Mesodermal cell (in vitro differentiated cells): Measurements from ENCODE around the gene CTSG. TPM values are rescaled to one million over a fixed set of nuclear protein-coding genes. Genes with fewer than 3 reads are reported as not detected.

Source experiments
- H3K27ac ChIP-seq: 2 replicates; pipeline ENCODE4 v1.7.0; 2013; ENCODE audit warnings: mild to moderate bottlenecking, low read depth, low read length, moderate library complexity; ENCODE audit not compliant: severe bottlenecking
- H3K36me3 ChIP-seq: 2 replicates; pipeline ENCODE4 v1.7.1; 2013; ENCODE audit warnings: mild to moderate bottlenecking, low read length, moderate library complexity; ENCODE audit not compliant: control insufficient read depth, insufficient read depth
- H3K4me1 ChIP-seq: one replicate; pipeline ENCODE4 v1.7.1; 2013; ENCODE audit warnings: mild to moderate bottlenecking, low read length; ENCODE audit not compliant: insufficient read depth, control insufficient read depth, poor library complexity, severe bottlenecking
- H3K4me3 ChIP-seq: 2 replicates; pipeline ENCODE4 v1.7.0; 2013; ENCODE audit warnings: low read length, control low read depth, mild to moderate bottlenecking; ENCODE audit not compliant: insufficient read depth, poor library complexity, severe bottlenecking; ENCODE audit errors: extremely low read depth
- H3K9me3 ChIP-seq: 2 replicates; pipeline ENCODE4 v1.7.1; 2013; ENCODE audit warnings: mild to moderate bottlenecking, low read length, moderate library complexity; ENCODE audit not compliant: control insufficient read depth
- WGBS, 2 experiments: methylation state at CpG; one replicate each; pipeline ENCODE4 v1.1.5; 2013; ENCODE audit warnings: missing lambda C conversion rate in 2 of 2; ENCODE audit not compliant: insufficient coverage in 2 of 2; 5-methylcytosine and 5-hydroxymethylcytosine counted together
- polyA plus RNA-seq, 2 experiments: library from polyadenylated mRNA; stranded (reverse); fragments of 50-300 nt; gene quantifications; one replicate each; pipeline ENCODE4 v1.2.3, GENCODE V29; 2013

Gene CTSG, protein sequence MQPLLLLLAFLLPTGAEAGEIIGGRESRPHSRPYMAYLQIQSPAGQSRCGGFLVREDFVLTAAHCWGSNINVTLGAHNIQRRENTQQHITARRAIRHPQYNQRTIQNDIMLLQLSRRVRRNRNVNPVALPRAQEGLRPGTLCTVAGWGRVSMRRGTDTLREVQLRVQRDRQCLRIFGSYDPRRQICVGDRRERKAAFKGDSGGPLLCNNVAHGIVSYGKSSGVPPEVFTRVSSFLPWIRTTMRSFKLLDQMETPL
- not detected for polyA plus RNA-seq (2013, experiment 1 of 2)
- polyA plus RNA-seq (2013, experiment 2 of 2) = not detected

- Histone ChIP-seq H3K4me1 (no peaks in the 10 kb centered on the region), H3K36me3 (no peaks in the 10 kb centered on the region), H3K4me3 (no peak within 1 kb of the TSS), H3K27ac (no peak within 1 kb of the TSS), H3K9me3 (no peaks in the 10 kb centered on the region)
- WGBS, 2 experiments = 88 to 90% methylated on average over 3 of the region's 3 CpGs
Measured at GRCh38 chr14:24576182-24576581, at the start of gene CTSG. Gene CTSG (minus strand): TSS chr14:24576250. CDS start chr14:24576223, 27 bp downstream.

DNA sequence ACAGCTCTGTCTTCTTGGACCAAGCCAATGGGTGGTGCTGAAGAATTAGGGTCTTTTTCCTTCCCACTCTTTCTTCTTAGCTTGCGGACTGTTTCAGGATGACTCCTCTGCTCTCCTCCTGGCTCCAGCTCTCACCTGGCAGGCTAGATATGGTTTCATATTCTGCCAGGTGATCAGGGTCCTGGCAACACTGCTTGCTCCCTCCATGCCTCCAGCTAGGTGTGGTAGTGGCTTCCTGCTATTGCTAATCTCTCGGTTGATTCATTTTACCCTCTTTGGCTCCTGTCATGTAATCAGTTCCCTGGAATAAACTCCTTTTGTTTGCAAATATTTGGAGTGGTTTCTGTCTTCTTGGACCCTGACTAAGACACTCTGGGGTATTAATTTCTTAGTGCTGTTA, 37.7 kb upstream of the CTSG start:
- Histone ChIP-seq H3K27ac (no peak overlapping the region), H3K4me3 (no peak overlapping the region), H3K36me3 (no peaks in the 10 kb centered on the region), H3K9me3 (no peaks in the 10 kb centered on the region), H3K4me1 (no peaks in the 10 kb centered on the region)
- 100% methylated on average over 1 of the region's 2 CpGs; no CpG with 5 or more reads in 1 of the 2 experiments for WGBS, 2 experiments

GRCh38 chr14:24613241-24613640, 37.2 kb upstream of the CTSG start:
- 33 to 60% methylated on average over 1 of the region's 1 CpG for WGBS, 2 experiments

DNA sequence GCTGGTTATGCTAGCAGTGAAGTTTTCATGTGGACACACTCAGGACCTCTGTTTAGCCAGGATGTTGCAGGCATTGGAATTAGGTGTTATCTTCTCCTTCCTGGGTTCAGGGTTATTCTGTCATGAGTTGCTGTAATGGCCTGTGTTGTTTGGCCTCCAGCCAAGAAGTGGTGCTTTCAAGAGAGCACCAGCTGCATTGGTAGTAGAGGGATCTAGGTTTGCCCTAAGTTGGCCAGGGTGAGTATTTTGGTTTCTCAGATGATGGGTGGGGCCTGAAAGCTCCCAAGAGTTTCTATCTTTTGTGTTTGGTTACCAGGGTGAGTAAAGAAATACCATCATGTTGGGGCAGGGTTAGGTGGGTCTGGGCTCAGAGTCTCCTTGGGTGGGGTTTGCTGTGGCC, 36.1 kb upstream of the CTSG start:
- Histone ChIP-seq H3K9me3 (no peaks in the 10 kb centered on the region), H3K4me1 (no peaks in the 10 kb centered on the region), H3K4me3 (no peak overlapping the region), H3K27ac (no peak overlapping the region), H3K36me3 (no peaks in the 10 kb centered on the region)

More at GRCh38 chr14:24613241-24613640, 37.2 kb upstream of the CTSG start:
- no peaks in the 10 kb centered on the region for H3K4me1 ChIP-seq
- no peaks in the 10 kb centered on the region for H3K9me3 ChIP-seq
- H3K27ac ChIP-seq = no peak overlapping the region
- H3K36me3 ChIP-seq = no peaks in the 10 kb centered on the region
- H3K4me3 ChIP-seq = no peak overlapping the region

GRCh38 chr14:24609655-24610344, 33.8 kb upstream of the CTSG start, which contains the start of gene GZMH:
Gene GZMH (minus strand): TSS chr14:24609685. CDS start chr14:24609613, 72 bp downstream.
- no peaks in the 10 kb centered on the region for H3K36me3 ChIP-seq
- no peak within 1 kb of the TSS for H3K4me3 ChIP-seq
- 100% methylated on average over 1 of the region's 2 CpGs; no CpG with 5 or more reads in 1 of the 2 experiments for WGBS, 2 experiments
- H3K4me1 ChIP-seq = no peaks in the 10 kb centered on the region
- no peak within 1 kb of the TSS for H3K27ac ChIP-seq
- no peaks in the 10 kb centered on the region for H3K9me3 ChIP-seq

- H3K4me3 ChIP-seq = no peak overlapping the region
- WGBS, 2 experiments = 81 to 82% methylated on average over 7 of the region's 8 CpGs
- no peak overlapping the region for H3K27ac ChIP-seq
- H3K4me1 ChIP-seq = no peaks in the 10 kb centered on the region
- no peaks in the 10 kb centered on the region for H3K9me3 ChIP-seq
- H3K36me3 ChIP-seq = no peaks in the 10 kb centered on the region
Measured at GRCh38 chr14:24607635-24608514, 31.8 kb upstream of the CTSG start.

DNA sequence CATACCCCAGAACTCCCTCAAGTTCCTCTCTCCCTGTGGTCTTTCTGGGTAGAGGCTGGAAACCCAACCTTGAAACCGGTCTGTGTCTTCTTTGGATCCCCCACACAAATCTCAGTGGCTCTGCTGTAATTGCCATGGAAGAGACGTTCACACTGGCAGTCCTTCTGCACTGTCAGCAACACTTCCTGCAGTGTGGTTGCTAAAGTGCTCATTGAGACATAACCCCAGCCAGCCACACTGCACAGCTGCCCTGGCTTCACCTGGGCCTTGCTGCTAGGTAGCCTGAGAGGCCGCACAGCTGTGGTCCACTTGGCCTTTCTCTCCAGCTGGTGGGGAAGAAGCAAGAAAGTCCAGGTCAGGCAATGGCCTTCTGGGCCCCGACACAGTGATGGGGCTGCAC, 31.0 kb upstream of the CTSG start:
- no peak overlapping the region for H3K4me3 ChIP-seq
- H3K9me3 ChIP-seq = no peaks in the 10 kb centered on the region
- H3K36me3 ChIP-seq = no peaks in the 10 kb centered on the region
- H3K4me1 ChIP-seq = no peaks in the 10 kb centered on the region
- 94 to 95% methylated on average over 2 to 4 of the region's 4 CpGs for WGBS, 2 experiments
- H3K27ac ChIP-seq = no peak overlapping the region

DNA sequence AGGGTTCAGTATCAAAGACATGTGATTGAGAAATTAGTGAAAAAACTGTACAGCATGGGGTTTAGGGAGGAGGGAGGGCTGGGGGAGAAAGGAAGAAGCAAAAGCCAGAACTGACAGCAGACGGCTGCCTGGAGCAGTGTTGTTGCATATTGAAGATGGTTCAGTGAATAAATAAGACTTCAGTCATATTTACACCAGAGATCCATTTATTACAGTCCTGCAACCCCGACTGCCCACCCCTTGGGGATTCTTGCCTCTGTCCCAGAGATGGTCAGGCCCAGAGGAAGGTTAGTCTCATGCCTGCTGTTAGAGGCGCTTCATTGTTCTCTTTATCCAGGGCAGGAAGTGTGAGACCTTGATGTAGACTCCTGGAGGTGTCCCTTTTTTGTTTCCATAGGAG, 30.2 kb upstream of the CTSG start:
- H3K27ac ChIP-seq = no peak overlapping the region
- H3K4me3 ChIP-seq = no peak overlapping the region
- no peaks in the 10 kb centered on the region for H3K36me3 ChIP-seq
- no peaks in the 10 kb centered on the region for H3K4me1 ChIP-seq
- 80 to 91% methylated on average over 1 to 2 of the region's 3 CpGs for WGBS, 2 experiments
- no peaks in the 10 kb centered on the region for H3K9me3 ChIP-seq

DNA sequence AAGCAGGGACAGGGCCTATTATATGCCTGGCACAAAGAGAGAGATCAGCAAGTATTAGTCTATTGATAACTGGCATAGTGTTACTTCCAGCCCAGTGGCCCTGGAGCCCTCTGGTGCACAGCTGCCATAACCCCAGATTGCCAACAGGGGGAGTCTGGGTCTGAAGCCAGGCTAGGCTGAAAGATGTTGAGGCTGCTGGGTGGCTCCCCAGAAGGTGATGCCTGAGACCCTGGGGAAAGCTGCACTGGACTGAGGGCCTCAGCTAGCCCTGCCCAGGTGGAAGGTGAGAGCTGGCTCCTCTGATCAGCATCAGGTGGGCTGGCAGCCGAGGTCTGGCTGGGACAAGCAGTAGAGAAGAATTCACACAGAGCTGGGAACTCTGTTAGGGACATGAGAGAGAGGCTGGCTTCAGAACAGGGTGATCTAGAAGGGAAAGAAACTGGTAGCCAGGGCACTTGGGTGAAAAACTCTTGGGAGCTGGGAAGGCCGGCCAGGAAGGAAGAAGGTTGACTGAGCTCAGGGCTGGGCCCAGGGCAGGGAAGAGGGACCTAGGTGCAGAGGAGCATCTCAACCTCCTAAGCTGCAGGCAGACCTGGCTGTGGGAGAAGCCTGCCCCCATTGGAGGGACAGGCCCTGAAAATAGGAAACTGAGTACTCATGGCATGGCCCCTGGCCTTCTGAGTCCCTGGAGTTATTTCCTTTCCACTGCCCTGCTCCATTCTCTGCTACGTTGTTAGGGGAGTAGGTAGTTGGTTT, 29.6 kb upstream of the CTSG start:
- WGBS, 2 experiments = 79 to 100% methylated on average over 2 to 3 of the region's 3 CpGs
- no peak overlapping the region for H3K27ac ChIP-seq
- H3K36me3 ChIP-seq = no peaks in the 10 kb centered on the region
- H3K4me1 ChIP-seq = no peaks in the 10 kb centered on the region
- no peaks in the 10 kb centered on the region for H3K9me3 ChIP-seq
- no peak overlapping the region for H3K4me3 ChIP-seq

- no peak overlapping the region for H3K27ac ChIP-seq
- no peaks in the 10 kb centered on the region for H3K4me1 ChIP-seq
- H3K36me3 ChIP-seq = no peaks in the 10 kb centered on the region
- H3K9me3 ChIP-seq = peaks cover 3% of the 10 kb centered on the region
- H3K4me3 ChIP-seq = no peak overlapping the region
Measured at GRCh38 chr14:24597403-24597802, 21.4 kb upstream of the CTSG start.
